Esophagus squamous epithelium (tissue), 4 donors: ENCODE data around the gene UBE2N.

Experiments
- CTCF ChIP-seq, 6 experiments: fragments of 450-650 bp in 4 of 6; fragments of 200-600 bp in 2 of 6; sonication (generic) in 2 of 6; IDR thresholded peaks; one replicate each; pipeline ENCODE4 v1.5.1; 2016 to 2019; ENCODE audit warnings: antibody characterized with exemption in 6 of 6, mild to moderate bottlenecking in 4 of 6, moderate library complexity in 4 of 6
- POLR2A ChIP-seq, 4 donors: fragments of 450-650 bp; IDR thresholded peaks; one replicate each; pipeline ENCODE4 v1.6.1; 2017; ENCODE audit warnings: antibody characterized with exemption in 4 of 4, mild to moderate bottlenecking in 4 of 4, moderate library complexity in 3 of 4

- TF ChIP-seq CTCF (IDR thresholded peaks at IDR 0.05) (no peak), POLR2A (IDR thresholded peaks at IDR 0.05) (no peak)
Observed at GRCh38 chr12:93390031-93390430, 51.7 kb downstream of the UBE2N start.
